H1 (cell line): ENCODE results near the gene STX16. TPM values are rescaled to one million over a fixed set of nuclear protein-coding genes. Genes with fewer than 3 reads are reported as not detected.

Source experiments
- CTCF ChIA-PET: fragments of 300-600 bp; sonication (Branson Sonifier 250); formaldehyde crosslinking; loops from one replicate; lab custom pipeline; 2021; ENCODE audit not compliant: partially characterized antibody; lab: Charles Lee
- POLR2A ChIA-PET: fragments of 300-600 bp; sonication (Branson Sonifier 250); formaldehyde crosslinking; loops from one replicate; lab custom pipeline; 2021; ENCODE audit warnings: inconsistent platforms; ENCODE audit not compliant: partially characterized antibody; lab: Charles Lee
- DNase-seq, 2 experiments: peaks; one replicate each; pipeline versions ENCODE4 v3.0.0 to v3.0.0-alpha.2; 2010 to 2022; ENCODE audit warnings: low spot score in 2 of 2, low read depth in 1 of 2, mixed read lengths in 1 of 2
- FAIRE-seq: peaks from 2 replicates; lab custom pipeline; 2011; peaks lifted over from hg19 to GRCh38; lab: Jason Lieb, UNC
- H2AFZ ChIP-seq: 2 replicates; pipeline ENCODE4 v1.8.1; 2012; ENCODE audit warnings: low read length, inconsistent platforms
- H2AK5ac ChIP-seq: 2 replicates; pipeline ENCODE4 v1.6.1; 2013; ENCODE audit warnings: low read depth, low read length
- H2BK120ac ChIP-seq: replicated peaks from 2 replicates; pipeline ENCODE3; 2013; ENCODE audit warnings: low read depth, low read length, inconsistent platforms
- H2BK12ac ChIP-seq: 2 replicates; pipeline ENCODE4 v1.6.1; 2013; ENCODE audit warnings: low read depth, low read length
- H2BK15ac ChIP-seq: 2 replicates; pipeline ENCODE4 v1.6.1; 2013; ENCODE audit warnings: low read length
- H2BK20ac ChIP-seq: 2 replicates; pipeline ENCODE4 v1.6.1; 2013; ENCODE audit warnings: low read length
- H2BK5ac ChIP-seq: 2 replicates; pipeline ENCODE4 v1.6.1; 2013; ENCODE audit warnings: low read depth, low read length
- H3K14ac ChIP-seq: 2 replicates; pipeline ENCODE4 v1.6.1; 2013; ENCODE audit warnings: inconsistent platforms; ENCODE audit not compliant: insufficient read length
- H3K18ac ChIP-seq: 2 replicates; pipeline ENCODE4 v1.6.1; 2013; ENCODE audit warnings: low read length; ENCODE audit errors: extremely low read depth
- H3K23ac ChIP-seq: 2 replicates; pipeline ENCODE4 v1.6.1; 2013; ENCODE audit warnings: inconsistent platforms; ENCODE audit not compliant: insufficient read length
- H3K23me2 ChIP-seq: 2 replicates; pipeline ENCODE4 v1.6.1; 2013; ENCODE audit warnings: low read depth, low read length
- H3K27ac ChIP-seq: 2 replicates; pipeline ENCODE4 v1.6.1; 2011; ENCODE audit warnings: low read depth, low read length, inconsistent platforms
- H3K27me3 ChIP-seq, 4 experiments: replicated peaks in 1 of 4; 1 replicate in 1 of 4; 2 replicates in 3 of 4; pipeline versions ENCODE4 v1.6.1 to v1.8.1; 2011 to 2013; ENCODE audit warnings: low read length in 3 of 4, mild to moderate bottlenecking in 3 of 4, inconsistent platforms in 2 of 4, mixed read lengths in 2 of 4, moderate library complexity in 1 of 4; ENCODE audit not compliant: control insufficient read depth in 3 of 4, insufficient read depth in 3 of 4; ENCODE audit errors: extremely low read depth in 1 of 4
- H3K36me3 ChIP-seq, 4 experiments: 2 replicates each; pipeline versions ENCODE4 v1.6.1 to v1.8.1; 2011 to 2013; ENCODE audit warnings: mild to moderate bottlenecking in 4 of 4, low read length in 3 of 4, moderate library complexity in 2 of 4, control low read depth in 1 of 4, inconsistent platforms in 1 of 4; ENCODE audit not compliant: insufficient read depth in 4 of 4, control insufficient read depth in 2 of 4
- H3K4ac ChIP-seq: replicated peaks from 2 replicates; pipeline ENCODE3; 2013; ENCODE audit warnings: low read length, low read depth, mixed read lengths, inconsistent platforms; ENCODE audit not compliant: insufficient read length
- H3K4me1 ChIP-seq, 4 experiments: replicated peaks in 1 of 4; 1 replicate in 1 of 4; 2 replicates in 3 of 4; pipeline versions ENCODE4 v1.6.1 to v1.8.1; 2011 to 2013; ENCODE audit warnings: low read length in 3 of 4, inconsistent platforms in 2 of 4, mixed read lengths in 1 of 4; ENCODE audit not compliant: insufficient read depth in 4 of 4, control insufficient read depth in 3 of 4
- H3K4me2 ChIP-seq, 2 experiments: 2 replicates each; pipeline versions ENCODE4 v1.6.1 to v1.8.1; 2011 to 2013; ENCODE audit warnings: low read depth in 2 of 2, low read length in 2 of 2, control low read depth in 1 of 2, inconsistent platforms in 1 of 2, mild to moderate bottlenecking in 1 of 2; ENCODE audit not compliant: insufficient read depth in 1 of 2
- H3K4me3 ChIP-seq, 4 experiments: fragments of 200-600, 300-600 bp in 1 of 4; sonication (generic), shearing (Covaris generic), sonication (Bioruptor Twin) in 1 of 4; 2 replicates each; pipeline versions ENCODE4 v1.5.1 to v1.8.1; 2011 to 2016; ENCODE audit warnings: low read length in 4 of 4, low read depth in 3 of 4, control low read depth in 2 of 4, inconsistent platforms in 2 of 4, mild to moderate bottlenecking in 2 of 4, mixed read lengths in 1 of 4, moderate library complexity in 1 of 4; ENCODE audit not compliant: insufficient read depth in 2 of 4; ENCODE audit errors: extremely low read depth in 1 of 4
- H3K56ac ChIP-seq: replicated peaks from 2 replicates; pipeline ENCODE3; 2013; ENCODE audit warnings: low read depth, mild to moderate bottlenecking, mixed read lengths, low read length, inconsistent platforms; ENCODE audit not compliant: insufficient read length
- H3K79me1 ChIP-seq: 2 replicates; pipeline ENCODE4 v1.6.1; 2013; ENCODE audit warnings: low read depth, low read length, control low read depth
- H3K79me2 ChIP-seq, 2 experiments: 2 replicates each; pipeline versions ENCODE4 v1.6.1 to v1.8.1; 2012 to 2013; ENCODE audit warnings: low read length in 2 of 2, mild to moderate bottlenecking in 2 of 2, inconsistent platforms in 1 of 2; ENCODE audit not compliant: insufficient read depth in 2 of 2, control insufficient read depth in 1 of 2
- H3K9ac ChIP-seq, 4 experiments: replicated peaks in 1 of 4; 1 replicate in 1 of 4; 2 replicates in 3 of 4; pipeline versions ENCODE4 v1.6.1 to v1.8.1; 2011 to 2013; ENCODE audit warnings: low read depth in 3 of 4, low read length in 3 of 4, control low read depth in 2 of 4, mild to moderate bottlenecking in 2 of 4, moderate library complexity in 2 of 4, inconsistent platforms in 1 of 4; ENCODE audit errors: extremely low read depth in 1 of 4
- H3K9me3 ChIP-seq, 2 experiments: 2 replicates each; pipeline versions ENCODE4 v1.6.1 to v1.8.1; 2012 to 2013; ENCODE audit warnings: mild to moderate bottlenecking in 2 of 2, moderate library complexity in 2 of 2, control low read depth in 1 of 2, inconsistent platforms in 1 of 2, low read depth in 1 of 2, low read length in 1 of 2, mixed read lengths in 1 of 2; ENCODE audit not compliant: insufficient read depth in 2 of 2
- H4K20me1 ChIP-seq, 2 experiments: replicated peaks in 1 of 2; 2 replicates each; pipeline versions ENCODE3 to v1.8.1; 2011 to 2013; ENCODE audit warnings: inconsistent platforms in 2 of 2, low read length in 2 of 2, mild to moderate bottlenecking in 1 of 2; ENCODE audit not compliant: insufficient read depth in 2 of 2, control insufficient read depth in 1 of 2
- H4K5ac ChIP-seq: 2 replicates; pipeline ENCODE4 v1.6.1; 2013; ENCODE audit warnings: low read length, low read depth, mixed read lengths, inconsistent platforms; ENCODE audit not compliant: insufficient read length
- H4K8ac ChIP-seq: 2 replicates; pipeline ENCODE4 v1.8.0; 2013; ENCODE audit warnings: mild to moderate bottlenecking, moderate library complexity, low read length, inconsistent platforms; ENCODE audit not compliant: insufficient read depth; ENCODE audit errors: extremely low read depth
- H4K91ac ChIP-seq: replicated peaks from 2 replicates; pipeline ENCODE3; 2013; ENCODE audit warnings: low read length, mixed read lengths, inconsistent platforms; ENCODE audit not compliant: insufficient read length
- ATF3 ChIP-seq: IDR thresholded peaks from 2 replicates; pipeline ENCODE4 v1.6.1; 2011; ENCODE audit warnings: low read depth, mild to moderate bottlenecking, low read length; ENCODE audit not compliant: insufficient read depth
- BCL11A ChIP-seq, 2 experiments: IDR thresholded peaks; one replicate each; pipeline ENCODE4 v1.6.1; 2011; ENCODE audit warnings: low read depth in 2 of 2, low read length in 2 of 2, mild to moderate bottlenecking in 2 of 2
- CEBPB ChIP-seq: IDR thresholded peaks from 2 replicates; pipeline ENCODE4 v1.6.1; 2012; ENCODE audit warnings: low read depth, low read length
- CREB1 ChIP-seq: IDR thresholded peaks from 2 replicates; pipeline ENCODE4 v1.6.1; 2012; ENCODE audit warnings: inconsistent platforms
- HDAC2 ChIP-seq, 2 experiments: fragments of 300-600 bp in 1 of 2; sonication (generic) in 1 of 2; IDR thresholded peaks; 2 replicates each; pipeline ENCODE4 v1.6.1; 2011 to 2012; ENCODE audit warnings: low read depth in 2 of 2, low read length in 2 of 2, mild to moderate bottlenecking in 2 of 2, moderate library complexity in 2 of 2, borderline replicate concordance in 1 of 2, inconsistent platforms in 1 of 2
- PHF8 ChIP-seq: fragments of 200-600 bp; sonication (generic); conservative IDR thresholded peaks from 2 replicates; pipeline ENCODE4 v1.7.1; 2012; ENCODE audit warnings: low read depth, mild to moderate bottlenecking, inconsistent platforms, low read length, moderate library complexity
- RAD21 ChIP-seq, 2 experiments: IDR thresholded peaks in 1 of 2; conservative IDR thresholded peaks in 1 of 2; 2 replicates each; pipeline ENCODE4 v1.6.1; 2011; ENCODE audit warnings: low read depth in 2 of 2, low read length in 2 of 2, improper control_type of control experiment in 1 of 2, inconsistent platforms in 1 of 2, mild to moderate bottlenecking in 1 of 2, moderate library complexity in 1 of 2
- SP4 ChIP-seq: IDR thresholded peaks from 2 replicates; pipeline ENCODE4 v1.6.1; 2012; ENCODE audit warnings: low read length, inconsistent platforms
- TBP ChIP-seq: IDR thresholded peaks from 2 replicates; pipeline ENCODE4 v1.6.1; 2011; ENCODE audit warnings: low read depth, low read length, improper control_type of control experiment
- WGBS, 2 experiments: shearing (Covaris generic) in 1 of 2; methylation state at CpG; one replicate each; pipeline versions ENCODE4 v1.1.6 to v1.1.7; 2013 to 2015; ENCODE audit warnings: low lambda C conversion rate in 2 of 2, mixed read lengths in 2 of 2, inconsistent platforms in 1 of 2, low coverage in 1 of 2, missing lambda C conversion rate in 1 of 2; ENCODE audit not compliant: insufficient replicate concordance in 2 of 2, insufficient coverage in 1 of 2, insufficient read length in 1 of 2; ENCODE audit errors: extremely low coverage in 1 of 2, missing lambda C conversion rate in 1 of 2; 5-methylcytosine and 5-hydroxymethylcytosine counted together
- polyA plus RNA-seq, 7 experiments: library from polyadenylated mRNA; depleted of rRNA in 3 of 7; stranded (reverse) in 5 of 7; unstranded in 2 of 7; fragments of >200 nt in 5 of 7; fragments of 200-250 nt in 2 of 7; gene quantifications; 1 replicate in 5 of 7; 2 replicates in 1 of 7; 4 replicates in 1 of 7; pipeline versions ENCODE4 v1.2.1 to v1.2.3, GENCODE V29; 2011 to 2013; ENCODE audit warnings: missing spikeins in 2 of 7, mixed read lengths in 2 of 7
- total RNA-seq: library from RNA; stranded (reverse); fragmentation: NEBNext Ultra II Directional; extraction: Animal tissue kit (Norgen Biotek cat#: 25700); gene quantifications from 2 replicates; pipeline ENCODE4 v1.2.1, GENCODE V29; 2021

STX16 gene
- total and polyA plus RNA-seq, 2 of the 8 experiments (the other 6 are each of a cell fraction or from before 2014, with no cell fraction given), result 45.2 to 61.6 TPM

GRCh38 chr20:58719971-58720371, 68.9 kb downstream of the STX16 start:
- Histone ChIP-seq H2BK20ac (no peak overlapping the region), H3K18ac (no peak overlapping the region; the same call in 1 of the 2 replicates), H2BK12ac (no peak overlapping the region), H3K36me3 (no peaks in the 10 kb centered on the region), H3K79me1 (no peaks in the 10 kb centered on the region; the same call in 1 of the 2 replicates), H3K4me2 (no peak overlapping the region), H3K9ac (no peak overlapping the region), H3K23me2 (no peaks in the 10 kb centered on the region), H3K56ac (no peak overlapping the region), H4K8ac (no peak overlapping the region), H3K79me2 (no peaks in the 10 kb centered on the region), H3K9me3 (no peaks in the 10 kb centered on the region; a peak in 1 of 4 replicates), H2AK5ac (no peak overlapping the region), H2BK5ac (no peak overlapping the region), H2BK120ac (no peak overlapping the region), H3K4ac (no peak overlapping the region), H3K23ac (no peak overlapping the region), H4K91ac (no peak overlapping the region), H2AFZ (no peak overlapping the region), H3K4me1 (peaks cover 0 to 4% (median 0%) of the 10 kb centered on the region in 4 experiments; a peak in 2 of 7 replicates), H3K14ac (no peak overlapping the region), H3K4me3 (no peak overlapping the region), H2BK15ac (no peak overlapping the region), H3K27me3 (peaks cover 0 to 4% (median 1%) of the 10 kb centered on the region in 4 experiments; a peak in 3 of 7 replicates), H4K20me1 (no peaks in the 10 kb centered on the region), H3K27ac (no peak overlapping the region), H4K5ac (no peak overlapping the region)
- TF ChIP-seq SP4 (no peak), CREB1 (no peak), RAD21 (IDR thresholded peaks at IDR 0.05 in 1 of 2, conservative IDR thresholded peaks at IDR 0.05 in 1 of 2; ENCODE audit: low read depth in 2 of 2, low read length in 2 of 2) (no peak; a peak in 1 of 4 replicates), BCL11A (IDR thresholded peaks at IDR 0.05; ENCODE audit: low read depth in 2 of 2, low read length in 2 of 2) (no peak), ATF3 (no peak), CEBPB (no peak), TBP (no peak), PHF8 (no peak), HDAC2 (IDR thresholded peaks at IDR 0.05; ENCODE audit: borderline replicate concordance in 1 of 2, low read depth in 2 of 2, low read length in 2 of 2) (no peak)
- POLR2A ChIA-PET, result interaction anchor here (0.6 to 10.9 kb wide), 7 partner anchors 9 to 163 kb away, joined by 3 to 188 read pairs (median 6); no protein-coding TSS in a partner anchor
- FAIRE-seq, result no peak
- peak in 1 of 2 experiments; percentile 43 for DNase-seq
- 73% methylated on average over 6 of the region's 6 CpGs; no CpG with 5 or more reads in 1 of the 2 experiments for WGBS, 2 experiments
- CTCF ChIA-PET, result no interaction called here
